HepG2 (cell line): ENCODE measurements around the gene RHOV. TPM values are rescaled to one million over a fixed set of nuclear protein-coding genes. Genes with fewer than 3 reads are reported as not detected.

Source experiments
- DR1 ChIP-seq: sonication (generic); formaldehyde crosslinking; IDR thresholded peaks from 2 replicates; pipeline ENCODE4 v1.8.0; 2021; ENCODE audit warnings: mild to moderate bottlenecking, missing genetic modification reagents, inconsistent platforms
- HOXA9 ChIP-seq: sonication (generic); formaldehyde crosslinking; IDR thresholded peaks from 2 replicates; pipeline ENCODE4 v1.8.1; 2022; ENCODE audit warnings: missing genetic modification reagents, mild to moderate bottlenecking, moderate library complexity, borderline replicate concordance
- HOXD1 ChIP-seq: sonication (generic); formaldehyde crosslinking; IDR thresholded peaks from 2 replicates; pipeline ENCODE4 v1.5.0; 2020; ENCODE audit warnings: missing genetic modification reagents
- KDM2A ChIP-seq: sonication (generic); formaldehyde crosslinking; IDR thresholded peaks from 2 replicates; pipeline ENCODE4 v1.4.0; 2020; ENCODE audit warnings: low read depth, missing genetic modification reagents, borderline replicate concordance
- NFATC3 ChIP-seq: sonication (generic); formaldehyde crosslinking; IDR thresholded peaks from 2 replicates; pipeline ENCODE4 v1.5.1; 2020; ENCODE audit warnings: mild to moderate bottlenecking, missing genetic modification reagents
- NONO ChIP-seq, 2 experiments: fragments of 450-650 bp in 1 of 2; sonication (generic) in 1 of 2; formaldehyde crosslinking in 1 of 2; IDR thresholded peaks in 1 of 2; conservative IDR thresholded peaks in 1 of 2; 2 replicates each; pipeline versions ENCODE4 v1.6.1 to v1.8.0; 2017 to 2022; ENCODE audit warnings: mild to moderate bottlenecking in 1 of 2, missing genetic modification reagents in 1 of 2, moderate library complexity in 1 of 2
- TAF1 ChIP-seq: sonication (generic); formaldehyde crosslinking; IDR thresholded peaks from 2 replicates; pipeline ENCODE4 v1.4.0; 2020; ENCODE audit warnings: missing genetic modification reagents
- TBX2 ChIP-seq: sonication (generic); formaldehyde crosslinking; IDR thresholded peaks from 2 replicates; pipeline ENCODE4 v1.5.0; 2020; ENCODE audit warnings: missing genetic modification reagents, mild to moderate bottlenecking, borderline replicate concordance
- ZC3H13 ChIP-seq: sonication (generic); formaldehyde crosslinking; IDR thresholded peaks from 2 replicates; pipeline ENCODE4 v1.8.1; 2023; ENCODE audit warnings: mild to moderate bottlenecking, missing genetic modification reagents, moderate library complexity
- ZFX ChIP-seq: sonication (generic); formaldehyde crosslinking; IDR thresholded peaks from 2 replicates; pipeline ENCODE4 v1.4.0; 2020; ENCODE audit warnings: mild to moderate bottlenecking, low read depth, missing genetic modification reagents, moderate library complexity
- ZNF138 ChIP-seq: sonication (generic); formaldehyde crosslinking; IDR thresholded peaks from 2 replicates; pipeline ENCODE4 v1.5.0; 2020; ENCODE audit warnings: mild to moderate bottlenecking, low read depth, missing genetic modification reagents
- ZNF335 ChIP-seq: sonication (generic); formaldehyde crosslinking; IDR thresholded peaks from 2 replicates; pipeline ENCODE4 v1.4.0; 2020; ENCODE audit warnings: missing genetic modification reagents
- ZNF431 ChIP-seq: sonication (generic); formaldehyde crosslinking; IDR thresholded peaks from 2 replicates; pipeline ENCODE4 v1.9.0; 2022; ENCODE audit warnings: missing genetic modification reagents, low read depth, mild to moderate bottlenecking, borderline replicate concordance
- ZNF446 ChIP-seq: sonication (generic); formaldehyde crosslinking; IDR thresholded peaks from 2 replicates; pipeline ENCODE4 v1.5.0; 2020; ENCODE audit warnings: mild to moderate bottlenecking, missing genetic modification reagents
- ZNF768 ChIP-seq: sonication (generic); formaldehyde crosslinking; IDR thresholded peaks from 2 replicates; pipeline ENCODE4 v1.4.0; 2020; ENCODE audit warnings: missing genetic modification reagents
- polyA plus RNA-seq, 8 experiments: library from polyadenylated mRNA; depleted of rRNA in 3 of 8; stranded (reverse) in 7 of 8; unstranded in 1 of 8; fragments of >200 nt; fragmentation: Illumina TruSeq in 4 of 8; extraction: Trizol in 4 of 8; gene quantifications; 2 replicates each; pipeline versions ENCODE4 v1.2.1 to v1.2.3, GENCODE V29; 2011 to 2016; ENCODE audit warnings: low read depth in 4 of 8, missing spikeins in 1 of 8, mixed read lengths in 1 of 8; ENCODE audit not compliant: insufficient read depth in 1 of 8
- total RNA-seq, 5 experiments: library from RNA; depleted of rRNA; stranded (reverse); fragments of >200 nt; fragmentation: Illumina TruSeq; extraction: Trizol; gene quantifications; 2 replicates each; pipeline ENCODE4 v1.2.3, GENCODE V29; 2016; ENCODE audit warnings: low read depth in 1 of 5
- TF ChIP-seq, protein P1 (sequence below), 2 experiments: sonication (generic) in 1 of 2; formaldehyde crosslinking in 1 of 2; IDR thresholded peaks; 2 replicates each; pipeline versions ENCODE4 v1.4.0 to v1.6.1; 2018 to 2020; ENCODE audit warnings: missing genetic modification reagents in 2 of 2, borderline replicate concordance in 1 of 2, low read depth in 1 of 2, mild to moderate bottlenecking in 1 of 2, missing biosample characterization in 1 of 2
- TF ChIP-seq, protein P2 (sequence below): sonication (generic); formaldehyde crosslinking; IDR thresholded peaks from 2 replicates; pipeline ENCODE4 v1.4.0; 2020; ENCODE audit warnings: low read depth, mild to moderate bottlenecking, missing genetic modification reagents
- TF ChIP-seq, protein P3 (sequence below): sonication (generic); formaldehyde crosslinking; conservative IDR thresholded peaks from 2 replicates; pipeline ENCODE4 v1.4.0; 2020; ENCODE audit warnings: missing genetic modification reagents

The RHOV gene
- total and polyA plus RNA-seq, 2 of the 13 experiments (the other 11 are each of a cell fraction or from before 2014, with no cell fraction given) = 0.17 to 0.18 TPM

DNA sequence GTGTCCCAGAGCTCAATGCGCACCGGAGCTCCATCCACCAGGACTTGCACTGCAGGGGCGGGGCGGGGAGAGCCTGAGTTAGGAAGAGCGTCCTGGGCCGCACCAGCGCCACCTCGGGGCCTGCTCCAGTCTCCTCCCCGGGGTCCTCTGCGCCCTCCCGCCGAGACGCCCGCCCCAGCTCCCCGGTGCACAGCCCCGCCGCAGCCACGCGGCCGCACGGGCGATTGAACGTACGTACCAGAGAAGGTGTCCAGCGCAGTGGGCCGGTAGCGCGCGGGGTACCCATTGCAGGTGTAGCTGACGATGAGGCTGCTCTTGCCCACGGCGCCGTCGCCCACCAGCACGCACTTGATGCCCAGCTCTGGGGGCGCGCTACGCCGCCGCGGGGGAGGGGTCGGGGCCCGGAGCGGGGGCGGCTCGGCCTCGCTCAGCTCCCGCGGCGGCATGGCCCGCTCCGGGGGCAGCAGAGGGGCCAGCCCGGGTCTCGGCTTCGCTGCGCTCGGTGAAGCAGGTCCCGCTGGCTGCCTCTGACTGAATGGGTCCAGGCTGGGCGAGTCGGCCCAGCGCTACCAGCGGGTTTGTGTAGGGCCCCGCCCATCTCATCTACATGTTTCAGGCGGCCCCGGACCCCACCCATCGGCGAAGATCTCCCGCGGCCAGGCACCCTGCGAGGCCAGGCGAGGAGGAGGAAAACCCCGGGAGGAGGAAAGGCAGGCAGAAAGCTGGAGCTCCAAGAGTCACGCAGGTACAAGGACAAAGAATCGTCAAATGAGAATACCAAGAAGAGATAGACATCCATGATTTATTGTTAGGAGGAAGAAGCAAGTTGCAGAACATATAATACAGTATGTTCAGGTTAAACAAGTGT is at the start of gene RHOV (continued):
- TF ChIP-seq, protein P1, sequence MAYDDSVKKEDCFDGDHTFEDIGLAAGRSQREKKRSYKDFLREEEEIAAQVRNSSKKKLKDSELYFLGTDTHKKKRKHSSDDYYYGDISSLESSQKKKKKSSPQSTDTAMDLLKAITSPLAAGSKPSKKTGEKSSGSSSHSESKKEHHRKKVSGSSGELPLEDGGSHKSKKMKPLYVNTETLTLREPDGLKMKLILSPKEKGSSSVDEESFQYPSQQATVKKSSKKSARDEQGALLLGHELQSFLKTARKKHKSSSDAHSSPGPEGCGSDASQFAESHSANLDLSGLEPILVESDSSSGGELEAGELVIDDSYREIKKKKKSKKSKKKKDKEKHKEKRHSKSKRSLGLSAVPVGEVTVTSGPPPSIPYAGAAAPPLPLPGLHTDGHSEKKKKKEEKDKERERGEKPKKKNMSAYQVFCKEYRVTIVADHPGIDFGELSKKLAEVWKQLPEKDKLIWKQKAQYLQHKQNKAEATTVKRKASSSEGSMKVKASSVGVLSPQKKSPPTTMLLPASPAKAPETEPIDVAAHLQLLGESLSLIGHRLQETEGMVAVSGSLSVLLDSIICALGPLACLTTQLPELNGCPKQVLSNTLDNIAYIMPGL (CRISPR knock-in tag; IDR thresholded peaks at IDR 0.05; ENCODE audit: borderline replicate concordance in 1 of 2, low read depth in 1 of 2) = peak; percentile 37 to 86; a peak in 3 of 4 replicates
- TF ChIP-seq TBX2 (CRISPR knock-in tag) (peak; percentile 59), NONO (IDR thresholded peaks at IDR 0.05) (no peak), NONO (CRISPR knock-in tag; conservative IDR thresholded peaks at IDR 0.05) (peak; percentile 68), TAF1 (0 out of 2 replicates have a peak, but pooled peaks have one; percentile 18), KDM2A (CRISPR knock-in tag) (peak; percentile 37; the same call in 1 of the 2 replicates), ZNF431 (CRISPR knock-in tag) (no peak), ZNF446 (no peak), DR1 (CRISPR knock-in tag) (0 out of 2 replicates have a peak, but pooled peaks have one; percentile 39), ZNF768 (CRISPR knock-in tag) (peak; percentile 34; the same call in 1 of the 2 replicates), ZNF138 (CRISPR knock-in tag) (no peak), HOXA9 (CRISPR knock-in tag) (0 out of 2 replicates have a peak, but pooled peaks have one; percentile 52), NFATC3 (CRISPR knock-in tag) (no peak), ZC3H13 (CRISPR knock-in tag) (peak; percentile 46; the same call in 1 of the 2 replicates), HOXD1 (0 out of 2 replicates have a peak, but pooled peaks have one; percentile 44), ZNF335 (CRISPR knock-in tag) (no peak), ZFX (peak; percentile 65)
- TF ChIP-seq, protein P2, sequence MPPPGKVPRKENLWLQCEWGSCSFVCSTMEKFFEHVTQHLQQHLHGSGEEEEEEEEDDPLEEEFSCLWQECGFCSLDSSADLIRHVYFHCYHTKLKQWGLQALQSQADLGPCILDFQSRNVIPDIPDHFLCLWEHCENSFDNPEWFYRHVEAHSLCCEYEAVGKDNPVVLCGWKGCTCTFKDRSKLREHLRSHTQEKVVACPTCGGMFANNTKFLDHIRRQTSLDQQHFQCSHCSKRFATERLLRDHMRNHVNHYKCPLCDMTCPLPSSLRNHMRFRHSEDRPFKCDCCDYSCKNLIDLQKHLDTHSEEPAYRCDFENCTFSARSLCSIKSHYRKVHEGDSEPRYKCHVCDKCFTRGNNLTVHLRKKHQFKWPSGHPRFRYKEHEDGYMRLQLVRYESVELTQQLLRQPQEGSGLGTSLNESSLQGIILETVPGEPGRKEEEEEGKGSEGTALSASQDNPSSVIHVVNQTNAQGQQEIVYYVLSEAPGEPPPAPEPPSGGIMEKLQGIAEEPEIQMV (CRISPR knock-in tag) = 0 out of 2 replicates have a peak, but pooled peaks have one; percentile 36
- TF ChIP-seq, protein P3, sequence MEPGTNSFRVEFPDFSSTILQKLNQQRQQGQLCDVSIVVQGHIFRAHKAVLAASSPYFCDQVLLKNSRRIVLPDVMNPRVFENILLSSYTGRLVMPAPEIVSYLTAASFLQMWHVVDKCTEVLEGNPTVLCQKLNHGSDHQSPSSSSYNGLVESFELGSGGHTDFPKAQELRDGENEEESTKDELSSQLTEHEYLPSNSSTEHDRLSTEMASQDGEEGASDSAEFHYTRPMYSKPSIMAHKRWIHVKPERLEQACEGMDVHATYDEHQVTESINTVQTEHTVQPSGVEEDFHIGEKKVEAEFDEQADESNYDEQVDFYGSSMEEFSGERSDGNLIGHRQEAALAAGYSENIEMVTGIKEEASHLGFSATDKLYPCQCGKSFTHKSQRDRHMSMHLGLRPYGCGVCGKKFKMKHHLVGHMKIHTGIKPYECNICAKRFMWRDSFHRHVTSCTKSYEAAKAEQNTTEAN = peak; percentile 43; the same call in 1 of the 2 replicates
